Keratinocyte (primary cell): ENCODE data around the gene PPP6R1. TPM values are rescaled to one million over a fixed set of nuclear protein-coding genes. Genes with fewer than 3 reads are reported as not detected.
A peak's percentile ranks its signal among the peaks of the same experiment; 100 is the strongest.

Experiments
- DNase-seq: peaks from one replicate; pipeline ENCODE4 v3.0.0-alpha.2; 2011; ENCODE audit warnings: low read depth, missing footprints, low spot score
- FAIRE-seq: peaks from 2 replicates; lab custom pipeline; 2011; peaks lifted over from hg19 to GRCh38; lab: Jason Lieb, UNC
- H2AFZ ChIP-seq: 2 replicates; pipeline ENCODE4 v1.6.0; 2012; ENCODE audit warnings: low read length, control low read depth, inconsistent platforms; ENCODE audit not compliant: control insufficient read depth
- H3K27ac ChIP-seq: 2 replicates; pipeline ENCODE4 v1.5.1; 2011; ENCODE audit warnings: low read length; ENCODE audit not compliant: control insufficient read depth, insufficient read depth
- H3K27me3 ChIP-seq: 3 replicates; pipeline ENCODE4 v1.6.0; 2011; ENCODE audit warnings: low read length; ENCODE audit not compliant: control insufficient read depth, insufficient read depth; ENCODE audit errors: extremely low read depth
- H3K36me3 ChIP-seq, 2 experiments: 2 replicates in 1 of 2; 3 replicates in 1 of 2; pipeline ENCODE4 v1.5.1; 2011; ENCODE audit warnings: low read length in 2 of 2, mild to moderate bottlenecking in 1 of 2; ENCODE audit not compliant: control insufficient read depth in 2 of 2, insufficient read depth in 2 of 2; ENCODE audit errors: extremely low read depth in 1 of 2
- H3K4me1 ChIP-seq: 3 replicates; pipeline ENCODE4 v1.5.1; 2011; ENCODE audit warnings: low read length; ENCODE audit not compliant: control insufficient read depth, insufficient read depth; ENCODE audit errors: extremely low read depth
- H3K4me2 ChIP-seq: 3 replicates; pipeline ENCODE4 v1.6.0; 2011; ENCODE audit warnings: low read depth, low read length; ENCODE audit not compliant: control insufficient read depth, insufficient read depth; ENCODE audit errors: extremely low read depth
- H3K4me3 ChIP-seq, 3 experiments: fragments of 200-600 bp in 1 of 3; sonication (generic) in 1 of 3; 2 replicates in 2 of 3; 3 replicates in 1 of 3; pipeline ENCODE4 v1.5.1; 2011 to 2016; ENCODE audit warnings: low read length in 3 of 3, mild to moderate bottlenecking in 3 of 3, control low read depth in 2 of 3, inconsistent platforms in 1 of 3, low read depth in 1 of 3, mixed read lengths in 1 of 3, mixed run types in 1 of 3, moderate library complexity in 1 of 3; ENCODE audit not compliant: control insufficient read depth in 2 of 3, insufficient read depth in 2 of 3; ENCODE audit errors: extremely low read depth in 1 of 3
- H3K79me2 ChIP-seq: 2 replicates; pipeline ENCODE4 v1.6.0; 2012; ENCODE audit warnings: low read length; ENCODE audit not compliant: control insufficient read depth, insufficient read depth
- H3K9ac ChIP-seq: 3 replicates; pipeline ENCODE4 v1.6.0; 2011; ENCODE audit warnings: low read length; ENCODE audit not compliant: control insufficient read depth, insufficient read depth; ENCODE audit errors: extremely low read depth
- H3K9me1 ChIP-seq: 3 replicates; pipeline ENCODE4 v1.6.0; 2011; ENCODE audit warnings: low read length; ENCODE audit not compliant: control insufficient read depth, insufficient read depth; ENCODE audit errors: extremely low read depth
- H3K9me3 ChIP-seq: 2 replicates; pipeline ENCODE4 v1.5.1; 2012; ENCODE audit warnings: low read depth, low read length; ENCODE audit not compliant: control insufficient read depth
- H4K20me1 ChIP-seq: 3 replicates; pipeline ENCODE4 v1.6.0; 2011; ENCODE audit warnings: low read length; ENCODE audit not compliant: control insufficient read depth, insufficient read depth; ENCODE audit errors: extremely low read depth
- EZH2 ChIP-seq: IDR thresholded peaks from one replicate; pipeline ENCODE4 v1.6.1; 2012; ENCODE audit warnings: inconsistent platforms, mild to moderate bottlenecking, low read length, moderate library complexity
- dilution Hi-C: fragments of 300-500 bp; cut with MboI; formaldehyde crosslinking; loops from one replicate; pipeline ENCODE4 v1.7.0; 2020; ENCODE audit warnings: low sequenced_read_pairs; ENCODE audit not compliant: extremely low pct_ligation_motif_present
- polyA minus RNA-seq, 3 experiments: library from RNA; depleted of rRNA, polyadenylated mRNA; stranded (reverse); fragments of >200 nt; gene quantifications; 1 replicate in 1 of 3; 2 replicates in 1 of 3; 3 replicates in 1 of 3; pipeline ENCODE4 v1.2.3, GENCODE V29; 2011
- polyA plus RNA-seq, 5 experiments: library from polyadenylated mRNA; depleted of rRNA in 3 of 5; stranded (reverse) in 3 of 5; stranded (forward) in 1 of 5; unstranded in 1 of 5; fragments of >200 nt; gene quantifications; 1 replicate in 1 of 5; 2 replicates in 3 of 5; 3 replicates in 1 of 5; pipeline versions ENCODE4 v1.2.1 to v1.2.3, GENCODE V29; 2011 to 2012; ENCODE audit warnings: missing spikeins in 2 of 5, low read depth in 1 of 5, low replicate concordance in 1 of 5
- TF ChIP-seq, protein P1 (sequence below), 3 experiments: IDR thresholded peaks in 1 of 3; conservative IDR thresholded peaks in 1 of 3; optimal IDR thresholded peaks in 1 of 3; 2 replicates in 2 of 3; 3 replicates in 1 of 3; pipeline versions ENCODE3 to v1.5.1; 2011; ENCODE audit warnings: low read length in 3 of 3, mild to moderate bottlenecking in 3 of 3, moderate library complexity in 2 of 3, control low read depth in 1 of 3, inconsistent platforms in 1 of 3; ENCODE audit not compliant: insufficient read depth in 2 of 3; ENCODE audit errors: extremely low read depth in 1 of 3

PPP6R1 gene
- polyA plus RNA-seq (26.7 to 49.7 TPM (median 27.5 TPM) in 3 replicates), polyA minus RNA-seq (52.8 to 162 TPM (median 69.3 TPM) in 3 replicates)
- 53.9 TPM for polyA plus RNA-seq (2011; ENCODE audit: low read depth)
- polyA plus RNA-seq (2011; cell fraction: cytosol; rRNA removed), result 25.2 and 42.0 TPM in 2 replicates
- polyA plus RNA-seq (2011; cell fraction: nucleus; rRNA removed), result 53.5 and 58.2 TPM in 2 replicates
- 25.9 and 54.2 TPM in 2 replicates for polyA plus RNA-seq (2012; ENCODE audit: low replicate concordance)
- polyA minus RNA-seq (2011; cell fraction: cytosol; rRNA and poly(A)+ RNA removed), result 82.3 TPM
- polyA minus RNA-seq (2011; cell fraction: nucleus; rRNA and poly(A)+ RNA removed), result 45.9 and 47.5 TPM in 2 replicates

- Histone ChIP-seq H3K27ac (peak within 1 kb of the TSS; percentile 91), H3K79me2 (peaks cover 47% of the 10 kb centered on the region), H3K4me2 (peak within 1 kb of the TSS; percentile 96), H3K27me3 (no peaks in the 10 kb centered on the region), H3K36me3 (peaks cover 2 to 6% of the 10 kb centered on the region in 2 experiments), H4K20me1 (peaks cover 31% of the 10 kb centered on the region), H3K4me3 (peak within 1 kb of the TSS; percentile 79 to 99 (median 88)), H3K9ac (peak within 1 kb of the TSS; percentile 94), H3K9me1 (peaks cover 10% of the 10 kb centered on the region), H3K4me1 (peaks cover 27% of the 10 kb centered on the region), H3K9me3 (no peaks in the 10 kb centered on the region), H2AFZ (peak within 1 kb of the TSS; percentile 80)
- DNase-seq, result peak; percentile 90
- dilution Hi-C loops, result no loop called here
- peak; percentile 82 for FAIRE-seq
- TF ChIP-seq, protein P1, sequence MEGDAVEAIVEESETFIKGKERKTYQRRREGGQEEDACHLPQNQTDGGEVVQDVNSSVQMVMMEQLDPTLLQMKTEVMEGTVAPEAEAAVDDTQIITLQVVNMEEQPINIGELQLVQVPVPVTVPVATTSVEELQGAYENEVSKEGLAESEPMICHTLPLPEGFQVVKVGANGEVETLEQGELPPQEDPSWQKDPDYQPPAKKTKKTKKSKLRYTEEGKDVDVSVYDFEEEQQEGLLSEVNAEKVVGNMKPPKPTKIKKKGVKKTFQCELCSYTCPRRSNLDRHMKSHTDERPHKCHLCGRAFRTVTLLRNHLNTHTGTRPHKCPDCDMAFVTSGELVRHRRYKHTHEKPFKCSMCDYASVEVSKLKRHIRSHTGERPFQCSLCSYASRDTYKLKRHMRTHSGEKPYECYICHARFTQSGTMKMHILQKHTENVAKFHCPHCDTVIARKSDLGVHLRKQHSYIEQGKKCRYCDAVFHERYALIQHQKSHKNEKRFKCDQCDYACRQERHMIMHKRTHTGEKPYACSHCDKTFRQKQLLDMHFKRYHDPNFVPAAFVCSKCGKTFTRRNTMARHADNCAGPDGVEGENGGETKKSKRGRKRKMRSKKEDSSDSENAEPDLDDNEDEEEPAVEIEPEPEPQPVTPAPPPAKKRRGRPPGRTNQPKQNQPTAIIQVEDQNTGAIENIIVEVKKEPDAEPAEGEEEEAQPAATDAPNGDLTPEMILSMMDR (optimal IDR thresholded peaks at IDR 0.05 in 1 of 3, IDR thresholded peaks at IDR 0.05 in 1 of 3, conservative IDR thresholded peaks at IDR 0.05 in 1 of 3; ENCODE audit: extremely low read depth in 1 of 3, insufficient read depth in 2 of 3, low read length in 3 of 3), result no peak
- no peak for TF ChIP-seq EZH2
Measured at GRCh38 chr19:55258828-55259539, at the start of gene PPP6R1. PPP6R1 (minus strand) TSS chr19:55259017; CDS start chr19:55247103, 11,914 bp downstream.

- no peak for DNase-seq
- H3K4me1 ChIP-seq, result no peaks in the 10 kb centered on the region
- TF ChIP-seq, protein P1 (optimal IDR thresholded peaks at IDR 0.05 in 1 of 3, IDR thresholded peaks at IDR 0.05 in 1 of 3, conservative IDR thresholded peaks at IDR 0.05 in 1 of 3; ENCODE audit: extremely low read depth in 1 of 3, insufficient read depth in 2 of 3, low read length in 3 of 3), result no peak
- TF ChIP-seq EZH2, result no peak
- dilution Hi-C loops, result no loop called here
- H3K4me2 ChIP-seq, result no peak overlapping the region
- no peak overlapping the region for H3K27ac ChIP-seq
- no peak overlapping the region for H2AFZ ChIP-seq
- H3K79me2 ChIP-seq, result no peaks in the 10 kb centered on the region
- H3K9ac ChIP-seq, result no peak overlapping the region
- H4K20me1 ChIP-seq, result no peaks in the 10 kb centered on the region
- H3K9me1 ChIP-seq, result no peaks in the 10 kb centered on the region
- H3K4me3 ChIP-seq, result no peak overlapping the region
- no peaks in the 10 kb centered on the region for H3K36me3 ChIP-seq
- H3K9me3 ChIP-seq, result no peaks in the 10 kb centered on the region
- FAIRE-seq, result no peak
- H3K27me3 ChIP-seq, result no peaks in the 10 kb centered on the region
Measured at GRCh38 chr19:55308281-55308680, 49.5 kb upstream of the PPP6R1 start.
